Measurements from ENCODE around the gene DMD.

- TF ChIP-seq CTCF (conservative IDR thresholded peaks at IDR 0.05) (no peak), ZFX (IDR thresholded peaks at IDR 0.05) (no peak)
Observed at GRCh38 chrX:31185884-31186283, 2025.5 kb downstream of the DMD start.

All from C4-2B (cell line).